ENCODE measurements around the gene DOLPP1. TPM values are rescaled to one million over a fixed set of nuclear protein-coding genes. Genes with fewer than 3 reads are reported as not detected.

DOLPP1 gene
- polyA plus RNA-seq, 3 donors = 5.4 to 6.6 (median 5.9) TPM

GRCh38 chr9:129059796-129060785 is 20.8 kb upstream of the DOLPP1 start:
- no peaks in the 10 kb centered on the region for H4K20me1 ChIP-seq (ENCODE audit: insufficient read depth, low read length)
- no peak overlapping the region for H3K9ac ChIP-seq (ENCODE audit: insufficient read depth, low read length, poor library complexity, severe bottlenecking)
- H3K27me3 Mint-ChIP-seq (ENCODE audit: low read depth in 3 of 3) = peaks cover 0 to 3% (median 0%) of the 10 kb centered on the region in 3 donors
- no peaks in the 10 kb centered on the region for H3K79me2 ChIP-seq (ENCODE audit: insufficient read depth, low read length)
- no peak overlapping the region for H3K27ac ChIP-seq (ENCODE audit: low read depth in 1 of 2, low read length in 2 of 2)
- over 99% methylated on average over 23 of the region's 37 CpGs for WGBS (ENCODE audit: insufficient coverage)
- intact Hi-C loops (cut with micrococcal nuclease) = no loop called here
- no peak overlapping the region for H2AFZ ChIP-seq (ENCODE audit: insufficient read depth, low read depth, low read length, poor library complexity, severe bottlenecking)
- H3K27me3 ChIP-seq (ENCODE audit: control insufficient read depth in 2 of 2, insufficient read depth in 2 of 2, low read length in 2 of 2) = no peaks in the 10 kb centered on the region
- no peak for TF ChIP-seq CTCF (IDR thresholded peaks at IDR 0.05)
- peak overlapping the region in 2 of 7 donors; percentile 20 to 50 for H3K27ac Mint-ChIP-seq
- H3K36me3 ChIP-seq (replicated peaks in 1 of 2; ENCODE audit: control insufficient read depth in 1 of 2, insufficient read depth in 2 of 2, low read length in 2 of 2) = peaks cover 56 to 73% of the 10 kb centered on the region in 2 donors
- no peaks in the 10 kb centered on the region for H3K9me3 ChIP-seq (replicated peaks in 1 of 2; ENCODE audit: control insufficient read depth in 1 of 2, insufficient read depth in 1 of 2, low read length in 2 of 2)
- no peak overlapping the region for H3K4me3 ChIP-seq (replicated peaks in 1 of 3; ENCODE audit: low read depth in 2 of 3, low read length in 3 of 3)
- peaks cover 0 to 1% (median 0%) of the 10 kb centered on the region in 7 donors for H3K9me3 Mint-ChIP-seq
- peaks cover 16% of the 10 kb centered on the region for H3K4me1 Mint-ChIP-seq
- H3K36me3 Mint-ChIP-seq = peaks cover 48 to 81% of the 10 kb centered on the region in 2 donors
- H3K4me2 ChIP-seq (replicated peaks; ENCODE audit: extremely low read depth, low read length, poor library complexity, severe bottlenecking) = no peak overlapping the region
- H3K4me3 Mint-ChIP-seq = no peak overlapping the region
- no peak for DNase-seq
- H3K4me1 ChIP-seq (ENCODE audit: control insufficient read depth in 1 of 2, insufficient read depth in 2 of 2, low read length in 2 of 2) = peaks cover 13 to 19% of the 10 kb centered on the region in 2 donors

GRCh38 chr9:129060991-129061390 is 19.9 kb upstream of the DOLPP1 start:
- Histone ChIP-seq H3K27me3 (ENCODE audit: control insufficient read depth in 2 of 2, insufficient read depth in 2 of 2, low read length in 2 of 2) (no peaks in the 10 kb centered on the region), H3K4me2 (replicated peaks; ENCODE audit: extremely low read depth, low read length, poor library complexity, severe bottlenecking) (no peak overlapping the region), H2AFZ (ENCODE audit: insufficient read depth, low read depth, low read length, poor library complexity, severe bottlenecking) (no peak overlapping the region), H3K9me3 (replicated peaks in 1 of 2; ENCODE audit: control insufficient read depth in 1 of 2, insufficient read depth in 1 of 2, low read length in 2 of 2) (no peaks in the 10 kb centered on the region), H3K36me3 (replicated peaks in 1 of 2; ENCODE audit: control insufficient read depth in 1 of 2, insufficient read depth in 2 of 2, low read length in 2 of 2) (peaks cover 61 to 79% of the 10 kb centered on the region in 2 donors), H3K4me1 (ENCODE audit: control insufficient read depth in 1 of 2, insufficient read depth in 2 of 2, low read length in 2 of 2) (peaks cover 13 to 19% of the 10 kb centered on the region in 2 donors), H3K79me2 (ENCODE audit: insufficient read depth, low read length) (no peaks in the 10 kb centered on the region), H3K9ac (ENCODE audit: insufficient read depth, low read length, poor library complexity, severe bottlenecking) (no peak overlapping the region), H3K27ac (ENCODE audit: low read depth in 1 of 2, low read length in 2 of 2) (no peak overlapping the region), H4K20me1 (ENCODE audit: insufficient read depth, low read length) (no peaks in the 10 kb centered on the region), H3K4me3 (replicated peaks in 1 of 3; ENCODE audit: low read depth in 2 of 3, low read length in 3 of 3) (no peak overlapping the region)
- Mint-ChIP-seq H3K36me3 (peaks cover 53 to 82% of the 10 kb centered on the region in 2 donors), H3K9me3 (peaks cover 0 to 1% (median 0%) of the 10 kb centered on the region in 7 donors), H3K4me3 (no peak overlapping the region), H3K27me3 (ENCODE audit: low read depth in 3 of 3) (peaks cover 0 to 3% (median 0%) of the 10 kb centered on the region in 3 donors), H3K4me1 (peaks cover 16% of the 10 kb centered on the region), H3K27ac (no peak overlapping the region)
- 100% methylated on average over 6 of the region's 12 CpGs for WGBS (ENCODE audit: insufficient coverage)
- no peak for TF ChIP-seq CTCF (IDR thresholded peaks at IDR 0.05)
- intact Hi-C loops (cut with micrococcal nuclease) = no loop called here
- no peak for DNase-seq
